Measurements from ENCODE around the gene ATP2C2.

GRCh38 chr16:84392031-84392360 lies 23.7 kb downstream of the ATP2C2 start:
- TF ChIP-seq POLR2AphosphoS5 (IDR thresholded peaks at IDR 0.05; ENCODE audit: low read depth, low read length) (no peak), CTCF (IDR thresholded peaks at IDR 0.05) (no peak), REST (IDR thresholded peaks at IDR 0.05; ENCODE audit: insufficient read depth in 1 of 2, low read depth in 2 of 2, low read length in 1 of 2) (no peak)

Data from Panc1 (cell line).